ENCODE results near the gene CENATAC. TPM values are rescaled to one million over a fixed set of nuclear protein-coding genes. Genes with fewer than 3 reads are reported as not detected.
"Not testable (repeated sequence)": the region's sequence is repeated elsewhere in the genome, so short reads cannot be mapped to it uniquely, and the experiment has no call there.

CENATAC gene
- total RNA-seq, 2 donors from 2014 or later = 11.9 to 19.0 TPM

- TF ChIP-seq CTCF (IDR thresholded peaks at IDR 0.05) = no peak
- Histone ChIP-seq H3K4me1 (peaks cover 14% of the 10 kb centered on the region), H3K4me3 (no peak overlapping the region), H3K36me3 (no peaks in the 10 kb centered on the region), H3K9ac (ENCODE audit: low read depth in 2 of 2, low read length in 2 of 2) (no peak overlapping the region), H3K27ac (no peak overlapping the region), H3K27me3 (no peaks in the 10 kb centered on the region), H3K9me3 (no peaks in the 10 kb centered on the region)
- DNase-seq = peak; percentile 32
- intact Hi-C loops (cut with DNase I) = no loop called here
These were observed 17.2 kb downstream of the CENATAC start for GRCh38 chr11:119015054-119015611.

- TF ChIP-seq CTCF (IDR thresholded peaks at IDR 0.05) = no peak
- H3K36me3 ChIP-seq = no peaks in the 10 kb centered on the region
- H3K4me3 ChIP-seq = no peak overlapping the region
- H3K9ac ChIP-seq (ENCODE audit: low read depth in 2 of 2, low read length in 2 of 2) = peak overlapping the region in 1 of 2 donors; percentile 53
- no peaks in the 10 kb centered on the region for H3K9me3 ChIP-seq
- H3K27me3 ChIP-seq = no peaks in the 10 kb centered on the region
- intact Hi-C loops (cut with DNase I) = no loop called here
- H3K27ac ChIP-seq = no peak overlapping the region
- no peak for DNase-seq
- peaks cover 15% of the 10 kb centered on the region for H3K4me1 ChIP-seq
These were observed 18.5 kb downstream of the CENATAC start for GRCh38 chr11:119016216-119017009.

GRCh38 chr11:119017377-119017776 is 19.4 kb downstream of the CENATAC start:
- H3K27me3 ChIP-seq; DNase-seq; H3K9me3 ChIP-seq; intact Hi-C loops (cut with DNase I); H3K36me3 ChIP-seq: not testable (repeated sequence)
- peak overlapping the region; percentile 92 for H3K27ac ChIP-seq
- peak overlapping the region; percentile 89 to 99 for H3K9ac ChIP-seq (ENCODE audit: low read depth in 2 of 2, low read length in 2 of 2)
- H3K4me1 ChIP-seq = peaks cover 15% of the 10 kb centered on the region
- H3K4me3 ChIP-seq = peak overlapping the region; percentile 86

GRCh38 chr11:119018074-119018938 is 20.4 kb downstream of the CENATAC start, which contains the start of the genes RPS25 and TRAPPC4:
Gene RPS25, minus strand, starts transcription at chr11:119018343. Its CDS starts 59 bp downstream, at chr11:119018284.
Gene TRAPPC4, plus strand, starts transcription at chr11:119018766. Its CDS starts 30 bp downstream, at chr11:119018796.
- peak within 1 kb of the TSS; percentile 92 for H3K27ac ChIP-seq
- H3K36me3 ChIP-seq = no peaks in the 10 kb centered on the region
- H3K4me3 ChIP-seq = peak within 1 kb of the TSS; percentile 86
- TF ChIP-seq CTCF (IDR thresholded peaks at IDR 0.05) = no peak
- H3K9me3 ChIP-seq = no peaks in the 10 kb centered on the region
- H3K9ac ChIP-seq (ENCODE audit: low read depth in 2 of 2, low read length in 2 of 2) = peak within 1 kb of the TSS; percentile 89 to 99
- peak; percentile 95 for DNase-seq
- intact Hi-C loops (cut with DNase I) = no loop called here
- H3K27me3 ChIP-seq = no peaks in the 10 kb centered on the region
- H3K4me1 ChIP-seq = peaks cover 15% of the 10 kb centered on the region

GRCh38 chr11:119019996-119020395 is 22.1 kb downstream of the CENATAC start:
- H3K4me1 ChIP-seq = peaks cover 18% of the 10 kb centered on the region
- H3K27ac ChIP-seq = no peak overlapping the region
- H3K4me3 ChIP-seq = peak overlapping the region; percentile 86
- no peaks in the 10 kb centered on the region for H3K27me3 ChIP-seq
- H3K9ac ChIP-seq (ENCODE audit: low read depth in 2 of 2, low read length in 2 of 2) = peak overlapping the region in 1 of 2 donors; percentile 89
- TF ChIP-seq CTCF (IDR thresholded peaks at IDR 0.05) = no peak
- H3K9me3 ChIP-seq = no peaks in the 10 kb centered on the region
- DNase-seq = peak; percentile 25
- no peaks in the 10 kb centered on the region for H3K36me3 ChIP-seq
- intact Hi-C loops (cut with DNase I) = no loop called here

Data from colonic mucosa (tissue), 4 donors.